Measurements from ENCODE around the gene CSF2.
"Not testable (repeated sequence)": the region's sequence is repeated elsewhere in the genome, so short reads cannot be mapped to it uniquely, and the experiment has no call there.

Gene CSF2

DNA sequence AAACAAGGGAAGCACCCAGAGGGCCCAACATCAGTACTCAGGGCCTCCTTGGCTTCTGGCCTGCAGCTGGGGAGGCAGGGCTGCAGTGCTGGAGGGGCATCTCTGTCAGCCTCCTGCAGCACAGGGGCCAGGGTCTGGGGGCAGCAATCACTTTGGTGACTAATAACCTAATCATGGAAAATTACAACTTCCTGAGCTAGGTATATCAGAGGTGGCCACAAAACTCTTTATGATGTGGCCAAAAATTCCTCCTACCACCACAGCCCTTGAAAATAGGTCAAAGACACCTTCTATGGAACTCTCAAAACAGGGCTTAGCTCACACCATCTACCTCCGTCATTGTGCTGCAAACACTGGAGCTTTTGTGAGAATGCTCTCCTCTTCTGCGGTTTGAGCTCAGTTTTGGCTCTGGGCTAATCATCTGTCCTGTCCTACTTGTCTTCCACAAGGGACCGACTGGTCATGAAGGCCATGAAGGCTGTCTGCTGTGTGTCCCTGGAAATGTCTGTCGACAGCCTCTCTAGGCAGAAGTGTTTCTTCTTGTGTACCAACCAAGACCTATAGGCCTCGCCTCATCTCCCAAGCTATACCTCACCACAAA is 28.6 kb downstream of the CSF2 start:
- no peak overlapping the region for H3K4me3 ChIP-seq (ENCODE audit: low read depth, low read length)
- no peak for DNase-seq (ENCODE audit: low read depth)

DNA sequence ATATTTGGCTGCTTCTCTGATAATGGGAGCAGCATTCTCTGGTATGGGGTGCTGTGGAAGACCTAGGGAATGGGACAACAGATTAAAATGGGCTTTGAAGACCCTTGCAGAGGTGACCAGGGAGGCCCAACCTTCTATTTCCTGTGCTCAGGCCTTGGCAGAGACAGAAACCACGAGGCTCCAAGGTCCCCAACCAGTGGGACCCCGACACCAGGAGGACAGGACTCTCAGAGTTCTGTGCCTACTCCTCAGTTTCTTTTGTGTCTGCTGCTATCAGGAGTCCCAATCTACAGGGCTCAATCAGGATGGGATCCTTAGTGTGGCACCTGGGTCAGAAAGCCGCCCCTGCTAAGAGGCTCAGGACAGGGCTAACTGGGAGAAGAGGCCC is 29.3 kb downstream of the CSF2 start:
- DNase-seq (ENCODE audit: low read depth), result no peak
- no peak overlapping the region for H3K4me3 ChIP-seq (ENCODE audit: low read depth, low read length)

- no peak overlapping the region for H3K4me3 ChIP-seq (ENCODE audit: low read depth, low read length)
- peak; percentile 73 for DNase-seq (ENCODE audit: low read depth)
Measured at GRCh38 chr5:132103332-132103951, 29.9 kb downstream of the CSF2 start.

- no peak overlapping the region for H3K4me3 ChIP-seq (ENCODE audit: low read depth, low read length)
- no peak for DNase-seq (ENCODE audit: low read depth)
Measured at GRCh38 chr5:132103969-132104391, 30.4 kb downstream of the CSF2 start.

DNA sequence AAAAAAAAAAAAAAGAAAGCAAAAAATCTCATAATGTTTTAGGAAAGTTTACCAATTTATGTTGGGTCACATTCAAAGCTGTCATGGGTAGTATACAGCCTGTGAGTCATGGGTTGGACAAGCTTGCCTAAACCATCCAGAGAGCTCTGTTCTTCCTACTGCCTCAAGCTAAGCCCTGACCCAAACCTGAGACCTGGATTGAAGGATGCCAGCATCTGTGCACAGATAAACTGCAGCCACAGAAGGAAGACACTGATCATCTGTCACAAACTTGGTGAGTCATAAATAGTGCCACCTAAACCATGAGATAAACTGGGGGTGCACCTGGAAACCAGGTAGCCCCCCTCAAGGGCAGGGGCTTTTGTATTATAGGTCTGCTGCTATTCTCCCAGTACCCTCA is 31.0 kb downstream of the CSF2 start:
- DNase-seq (ENCODE audit: low read depth), result no peak
- H3K4me3 ChIP-seq (ENCODE audit: low read depth, low read length), result no peak overlapping the region

DNA sequence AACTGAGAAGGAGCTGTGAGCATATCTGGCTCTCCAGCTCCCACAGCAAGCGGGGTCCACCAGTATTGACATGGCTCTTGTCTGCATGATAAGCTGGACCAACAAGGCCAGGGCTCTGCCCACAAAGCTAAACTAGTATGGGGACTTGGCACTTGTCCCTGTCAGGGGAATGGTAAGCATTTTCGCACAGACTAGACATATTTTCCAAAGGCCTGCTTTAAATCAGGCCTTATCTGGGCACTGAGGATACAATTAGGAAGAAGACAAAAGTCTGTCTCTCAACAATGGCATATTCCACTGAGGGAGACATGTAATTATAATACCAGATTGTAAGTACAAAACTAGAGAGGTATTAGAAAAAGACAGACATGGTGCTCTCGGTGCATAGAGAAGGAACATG is 32.1 kb downstream of the CSF2 start:
- H3K4me3 ChIP-seq (ENCODE audit: low read depth, low read length), result no peak overlapping the region
- no peak for DNase-seq (ENCODE audit: low read depth)

- H3K4me3 ChIP-seq (ENCODE audit: low read depth, low read length); DNase-seq (ENCODE audit: low read depth): not testable (repeated sequence)
Measured at GRCh38 chr5:132108495-132108894, 34.9 kb downstream of the CSF2 start.

DNA sequence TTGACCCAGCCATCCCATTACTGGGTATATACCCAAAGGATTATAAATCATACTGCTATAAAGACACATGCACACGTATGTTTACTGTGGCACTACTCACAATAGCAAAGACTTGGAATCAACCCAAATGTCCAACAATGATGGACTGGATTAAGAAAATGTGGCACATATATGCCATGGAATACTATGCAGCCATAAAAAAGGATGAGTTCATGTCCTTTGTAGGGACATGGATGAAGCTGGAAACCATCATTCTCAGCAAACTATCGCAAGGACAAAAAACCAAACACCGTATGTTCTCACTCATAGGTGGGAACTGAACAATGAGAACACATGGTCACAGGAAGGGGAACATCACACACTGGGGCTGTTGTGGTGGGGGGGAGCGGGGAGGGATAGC is 35.4 kb downstream of the CSF2 start:
- DNase-seq (ENCODE audit: low read depth); H3K4me3 ChIP-seq (ENCODE audit: low read depth, low read length): not testable (repeated sequence)

- no peak for DNase-seq (ENCODE audit: low read depth)
- H3K4me3 ChIP-seq (ENCODE audit: low read depth, low read length), result no peak overlapping the region
Measured at GRCh38 chr5:132109494-132110053, 36.0 kb downstream of the CSF2 start.

DNA sequence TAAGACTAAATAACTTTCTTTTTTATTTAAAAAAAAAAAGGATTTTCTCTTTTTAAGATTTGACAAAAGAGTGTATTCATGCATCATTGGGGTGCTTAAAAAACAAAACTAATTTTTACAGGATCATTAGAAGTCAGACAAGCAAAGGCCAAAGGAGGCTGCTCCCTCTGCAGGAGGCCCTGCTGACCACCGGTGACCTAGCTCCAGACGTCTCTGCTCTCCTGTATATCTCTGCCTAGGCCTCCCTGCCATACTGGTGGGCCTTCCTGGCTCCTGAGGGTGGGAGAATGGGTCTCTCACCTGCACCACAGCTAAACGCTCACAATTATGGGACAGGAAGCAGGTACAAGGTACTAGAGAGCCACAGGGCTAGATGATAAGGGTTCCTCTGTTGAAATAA is 36.6 kb downstream of the CSF2 start:
- no peak for DNase-seq (ENCODE audit: low read depth)
- H3K4me3 ChIP-seq (ENCODE audit: low read depth, low read length), result no peak overlapping the region

- no peak overlapping the region for H3K4me3 ChIP-seq (ENCODE audit: low read depth, low read length)
- DNase-seq (ENCODE audit: low read depth), result no peak
Measured at GRCh38 chr5:132110930-132111329, 37.3 kb downstream of the CSF2 start.

GRCh38 chr5:132112111-132112510 is 38.5 kb downstream of the CSF2 start:
- no peak for DNase-seq (ENCODE audit: low read depth)
- no peak overlapping the region for H3K4me3 ChIP-seq (ENCODE audit: low read depth, low read length)

DNA sequence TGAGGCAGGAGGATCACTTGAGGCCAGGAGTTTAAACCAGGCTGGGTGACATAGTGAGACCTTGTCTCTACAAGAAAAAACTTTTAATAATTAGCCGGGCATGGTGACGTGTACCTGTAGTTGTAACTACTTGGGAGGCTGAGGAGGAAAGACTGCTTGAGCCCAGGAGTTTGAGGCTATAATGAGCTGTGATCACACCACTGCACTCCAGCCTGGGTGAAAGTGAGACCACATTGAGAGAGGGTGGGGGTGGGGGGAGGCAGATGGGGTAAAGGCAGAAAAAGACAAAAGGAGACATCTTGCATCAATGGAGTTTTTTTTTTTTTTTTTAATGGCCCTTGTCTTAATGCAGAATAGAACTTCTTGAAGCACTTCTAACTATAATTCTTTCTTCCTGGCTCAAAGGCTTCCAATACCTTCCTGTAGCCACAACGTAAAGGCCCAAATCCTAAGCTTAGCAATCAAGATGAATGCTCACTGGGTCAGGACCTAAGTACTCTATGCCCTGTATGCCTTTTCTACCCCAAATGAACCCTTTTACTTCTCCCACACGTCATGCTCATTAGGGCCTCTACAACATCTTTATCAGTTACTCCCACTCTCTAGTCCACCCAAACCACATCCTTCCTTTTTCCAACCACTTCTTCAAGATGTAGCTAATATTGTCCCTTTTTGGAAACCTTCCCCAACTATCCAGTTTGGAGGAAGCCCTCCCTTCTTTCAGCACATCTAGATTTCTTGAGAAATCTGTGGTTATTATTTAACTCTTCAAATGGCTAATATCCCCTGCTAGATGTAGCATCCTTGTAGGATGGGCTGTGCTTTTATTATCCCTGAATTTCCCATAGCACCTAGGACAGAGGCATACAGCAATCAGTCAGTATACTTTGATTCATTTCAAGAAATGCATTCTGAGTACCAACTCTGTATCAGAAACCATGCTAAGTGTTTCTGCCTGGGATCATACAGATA is 40.8 kb downstream of the CSF2 start:
- H3K4me3 ChIP-seq (ENCODE audit: low read depth, low read length), result no peak overlapping the region
- no peak for DNase-seq (ENCODE audit: low read depth)

GRCh38 chr5:132115375-132115774 is 41.8 kb downstream of the CSF2 start:
- H3K4me3 ChIP-seq (ENCODE audit: low read depth, low read length), result no peak overlapping the region
- DNase-seq (ENCODE audit: low read depth), result no peak

GRCh38 chr5:132116072-132116471 is 42.5 kb downstream of the CSF2 start:
- DNase-seq (ENCODE audit: low read depth), result no peak

DNA sequence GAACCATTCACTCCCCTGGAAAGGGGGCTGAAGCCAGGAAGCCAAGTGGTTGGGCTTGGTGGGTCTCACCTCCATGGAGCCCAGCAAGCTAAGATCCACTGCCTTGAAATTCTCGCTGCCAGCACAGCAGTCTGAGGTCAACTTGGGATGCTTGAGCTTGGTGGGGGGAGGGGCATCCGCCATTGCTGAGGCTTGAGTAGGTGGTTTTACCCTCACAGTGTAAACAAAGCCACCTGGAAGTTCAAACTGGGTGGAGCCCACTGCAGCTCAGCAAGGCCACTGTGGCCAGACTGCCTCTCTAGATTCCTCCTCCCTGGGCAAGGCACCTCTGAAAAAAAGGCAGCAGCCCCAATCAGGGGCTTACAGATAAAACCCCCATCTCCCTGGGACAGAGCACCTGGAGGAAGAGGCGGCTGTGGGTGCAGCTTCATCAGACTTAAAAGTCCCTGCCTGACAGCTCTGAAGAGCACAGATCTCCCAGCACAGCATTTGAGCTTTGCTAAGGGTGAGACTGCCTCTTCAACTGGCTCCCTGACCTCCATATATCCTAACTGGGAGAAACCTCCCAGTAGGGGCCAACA is 43.4 kb downstream of the CSF2 start:
- DNase-seq (ENCODE audit: low read depth); H3K4me3 ChIP-seq (ENCODE audit: low read depth, low read length): not testable (repeated sequence)

More at GRCh38 chr5:132116072-132116471, 42.5 kb downstream of the CSF2 start:
- H3K4me3 ChIP-seq (ENCODE audit: low read depth, low read length), result no peak overlapping the region

GRCh38 chr5:132120717-132121116 is 47.1 kb downstream of the CSF2 start:
- H3K4me3 ChIP-seq (ENCODE audit: low read depth, low read length); DNase-seq (ENCODE audit: low read depth): not testable (repeated sequence)

GRCh38 chr5:132122971-132123370 is 49.4 kb downstream of the CSF2 start:
- not testable (repeated sequence) for DNase-seq (ENCODE audit: low read depth); H3K4me3 ChIP-seq (ENCODE audit: low read depth, low read length)

GRCh38 chr5:132123578-132123977 is 50.0 kb downstream of the CSF2 start:
- not testable (repeated sequence) for DNase-seq (ENCODE audit: low read depth); H3K4me3 ChIP-seq (ENCODE audit: low read depth, low read length)

Measured in skeletal muscle cell (primary cell).